Heart right ventricle (tissue), 16 donors: ENCODE data around the gene HEATR3. TPM values are rescaled to one million over a fixed set of nuclear protein-coding genes. Genes with fewer than 3 reads are reported as not detected.
"Not testable (repeated sequence)": the region's sequence is repeated elsewhere in the genome, so short reads cannot be mapped to it uniquely, and the experiment has no call there.

Experiments
- ATAC-seq, 8 donors: fragments of 200-7000 bp; cut with Tn5 transposase; one replicate each; pipeline ENCODE4 v1.9.1; 2020; ENCODE audit warnings: mild to moderate bottlenecking in 8 of 8, moderate library complexity in 8 of 8, moderate number of reproducible peaks in 1 of 8
- DNase-seq, 2 donors: peaks; one replicate each; pipeline ENCODE4 v3.0.0-alpha.2; 2020
- H3K27ac ChIP-seq, 10 donors: fragments of 200-600 bp; sonication (generic) in 2 of 10; one replicate each; pipeline versions ENCODE4 v1.5.0 to v1.8.0; 2020 to 2022; ENCODE audit warnings: mild to moderate bottlenecking in 3 of 10
- H3K27me3 ChIP-seq, 7 donors: fragments of 200-600 bp; one replicate each; pipeline ENCODE4 v1.8.0; 2021 to 2022; ENCODE audit warnings: mild to moderate bottlenecking in 2 of 7
- H3K36me3 ChIP-seq, 9 donors: fragments of 200-600 bp; sonication (generic) in 1 of 9; one replicate each; pipeline versions ENCODE4 v1.5.0 to v1.8.0; 2020 to 2022; ENCODE audit warnings: mild to moderate bottlenecking in 2 of 9
- H3K4me1 ChIP-seq, 9 donors: fragments of 200-600 bp; sonication (generic) in 1 of 9; one replicate each; pipeline versions ENCODE4 v1.5.0 to v1.8.0; 2020 to 2022; ENCODE audit warnings: mild to moderate bottlenecking in 4 of 9
- H3K4me3 ChIP-seq, 10 donors: fragments of 200-600 bp; sonication (generic) in 2 of 10; one replicate each; pipeline versions ENCODE4 v1.5.0 to v1.8.0; 2020 to 2022; ENCODE audit warnings: mild to moderate bottlenecking in 7 of 10, moderate library complexity in 2 of 10
- H3K9me3 ChIP-seq, 11 donors: fragments of 200-600 bp in 10 of 11; sonication (generic) in 2 of 11; one replicate each; pipeline versions ENCODE4 v1.5.0 to v1.8.0; 2013 to 2022; ENCODE audit warnings: mild to moderate bottlenecking in 2 of 11, control low read depth in 1 of 11, moderate library complexity in 1 of 11
- CTCF ChIP-seq, 9 donors: fragments of 200-600 bp; sonication (generic) in 2 of 9; IDR thresholded peaks; one replicate each; pipeline versions ENCODE4 v1.5.0 to v1.8.0; 2021 to 2022; ENCODE audit warnings: antibody characterized with exemption in 9 of 9, mild to moderate bottlenecking in 5 of 9, moderate library complexity in 1 of 9
- WGBS, 2 donors: extraction: QIAGEN DNeasy Blood & Tissue Kit; methylation state at CpG; one replicate each; pipeline ENCODE4 v1.1.7; 2013; ENCODE audit warnings: inconsistent platforms in 1 of 2; 5-methylcytosine and 5-hydroxymethylcytosine counted together
- intact Hi-C, 10 donors: fragments of 100-400 bp; cut with DNase I; formaldehyde crosslinking; loops; one replicate each; pipeline versions ENCODE4 v1.11.1 to v1.14.2; 2022
- polyA plus RNA-seq, 2 donors: library from polyadenylated mRNA; stranded (reverse); fragments of 200-250 nt; gene quantifications; one replicate each; pipeline ENCODE4 v1.2.3, GENCODE V29; 2013
- total RNA-seq, 10 donors: library from RNA; stranded (reverse); fragmentation: NEBNext Ultra II Directional in 3 of 10; extraction: Animal tissue kit (Norgen Biotek cat#: 25700) in 3 of 10; gene quantifications; one replicate each; pipeline versions ENCODE4 v1.2.1 to v1.2.4, GENCODE V29; 2021 to 2023
- donor health status: Arrhythmogenic right ventricular cardiomyopathy.
- donor health status: ischemic (EF 13 %, LVEDD 7.1; RV severe dilation, severe dysfunction).
- donor health status: healthy with polysubstance abuse.
- donor health status: DM: no; HTN: yes; CAD: no.
- donor health status: DM: no; HTN: no; CAD: no.
- donor health status: ischemic (EF 25% LVEDD 6.9; RV normal size, moderate dysfunction).
- donor health status: ischemic (EF 25% LVEDD 5.7; RV mildly dilated, moderate dysfunction).
- donor health status: healthy.
- donor health status: DM: yes; HTN: yes; CAD: no.
- donor health status: Ischemic cardiomyopathy.
- donor health status: ischemic (EF 35%, LVEDD 5.7; RV mildly dilated, moderate dysfunction).
- donor health status: nonischemic (EF 11% LVEDD 7.7; RV severe dilation, severe dysfunction).
- donor health status: DM: yes; HTN: yes; CAD: no.
- donor health status: PGD.
- donor health status: ischemic (EF 29% LVEDD 5.4; RV normal size, mild dysfunction).
- donor health status: nonischemic (EF 23%, LVEDD 6.1; RV moderate dilation, normal function).

Gene HEATR3
- total and polyA plus RNA-seq, 12 donors = 3.8 to 15.8 (median 10.3) TPM

- intact Hi-C loops = no loop called here
- Histone ChIP-seq H3K9me3 (peaks cover 0 to 5% (median 0%) of the 10 kb centered on the region in 11 donors), H3K36me3 (no peaks in the 10 kb centered on the region), H3K4me1 (no peaks in the 10 kb centered on the region), H3K4me3 (no peak overlapping the region), H3K27ac (no peak overlapping the region), H3K27me3 (no peaks in the 10 kb centered on the region)
- WGBS, 2 donors = 91 to 92% methylated on average over 1 of the region's 1 CpG
- ATAC-seq (no peak), DNase-seq (no peak)
- no peak for TF ChIP-seq CTCF (IDR thresholded peaks at IDR 0.05)
These were observed 57.6 kb downstream of the HEATR3 start for GRCh38 chr16:50123417-50123816.

GRCh38 chr16:50124769-50125168, 59.0 kb downstream of the HEATR3 start:
- no peak overlapping the region for H3K27ac ChIP-seq
- 81 to 90% methylated on average over 2 of the region's 2 CpGs for WGBS, 2 donors
- intact Hi-C loops = no loop called here
- no peaks in the 10 kb centered on the region for H3K4me1 ChIP-seq
- no peak for TF ChIP-seq CTCF (IDR thresholded peaks at IDR 0.05)
- no peaks in the 10 kb centered on the region for H3K27me3 ChIP-seq
- DNase-seq (no peak), ATAC-seq (no peak)
- H3K9me3 ChIP-seq = peaks cover 0 to 5% (median 0%) of the 10 kb centered on the region in 11 donors
- H3K4me3 ChIP-seq = no peak overlapping the region
- H3K36me3 ChIP-seq = no peaks in the 10 kb centered on the region

DNA sequence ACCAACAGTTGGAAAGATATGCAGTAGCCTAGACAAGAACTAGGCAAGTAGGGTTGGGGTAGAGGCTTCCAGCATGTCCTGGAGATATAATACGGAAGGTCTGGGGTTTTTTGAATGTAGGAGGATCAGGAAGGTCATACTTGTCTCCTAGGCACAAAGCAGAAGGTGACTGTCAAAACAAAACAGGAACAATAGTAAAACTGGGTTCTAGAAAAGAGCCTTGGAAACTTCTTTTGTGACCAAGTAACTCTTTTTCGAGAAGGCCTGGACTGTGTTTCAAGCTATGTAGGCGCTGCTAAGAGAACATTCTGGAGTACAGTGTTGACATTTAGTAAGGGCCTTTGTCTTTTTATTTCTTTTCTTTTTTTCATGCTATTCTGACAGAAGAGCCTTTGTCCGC, 60.4 kb downstream of the HEATR3 start:
- DNase-seq (no peak), ATAC-seq (no peak)
- Histone ChIP-seq H3K36me3 (no peaks in the 10 kb centered on the region), H3K27me3 (peaks cover 0 to 7% (median 0%) of the 10 kb centered on the region in 7 donors), H3K9me3 (peaks cover 0 to 5% (median 0%) of the 10 kb centered on the region in 11 donors), H3K4me1 (no peaks in the 10 kb centered on the region), H3K27ac (no peak overlapping the region), H3K4me3 (no peak overlapping the region)
- WGBS, 2 donors = 92 to 95% methylated on average over 4 of the region's 4 CpGs
- TF ChIP-seq CTCF (IDR thresholded peaks at IDR 0.05) = no peak
- intact Hi-C loops = no loop called here

DNA sequence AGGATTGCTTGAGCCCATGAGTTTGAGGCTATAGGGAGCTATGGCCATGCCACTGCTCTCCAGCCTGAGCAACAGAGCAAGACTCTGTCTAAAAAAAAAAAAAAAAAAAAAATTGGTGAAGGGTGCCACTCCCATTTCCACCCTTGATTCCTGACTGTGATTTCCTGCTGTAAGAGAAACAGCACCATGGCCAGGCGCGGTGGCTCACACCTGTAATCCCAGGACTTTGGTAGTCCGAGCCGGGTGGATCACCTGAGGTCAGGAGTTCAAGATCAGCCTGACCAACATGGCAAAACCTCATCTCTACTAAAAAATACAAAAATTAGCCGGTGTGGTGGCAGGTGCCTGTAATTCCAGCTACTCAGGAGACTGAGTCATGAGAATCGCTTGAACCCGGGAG, 66.8 kb downstream of the HEATR3 start:
- H3K27me3 ChIP-seq, H3K9me3 ChIP-seq, H3K27ac ChIP-seq, H3K36me3 ChIP-seq, DNase-seq, intact Hi-C loops, ATAC-seq, H3K4me3 ChIP-seq, H3K4me1 ChIP-seq: not testable (repeated sequence)
- WGBS, 2 donors = 90 to 94% methylated on average over 7 of the region's 7 CpGs

GRCh38 chr16:50133214-50133613, 67.4 kb downstream of the HEATR3 start:
- H3K4me3 ChIP-seq = no peak overlapping the region
- intact Hi-C loops = no loop called here
- H3K27ac ChIP-seq = no peak overlapping the region

More at GRCh38 chr16:50133214-50133613, 67.4 kb downstream of the HEATR3 start:
- WGBS, 2 donors = 55 to 85% methylated on average over 2 of the region's 2 CpGs
- ATAC-seq = no peak
- Histone ChIP-seq H3K27me3 (peaks cover 0 to 7% (median 0%) of the 10 kb centered on the region in 7 donors), H3K4me1 (no peaks in the 10 kb centered on the region), H3K9me3 (no peaks in the 10 kb centered on the region), H3K36me3 (no peaks in the 10 kb centered on the region)
- DNase-seq = no peak
- no peak for TF ChIP-seq CTCF (IDR thresholded peaks at IDR 0.05)
